ENCODE measurements around the gene LRRC51.
"Not testable (repeated sequence)": the region's sequence is repeated elsewhere in the genome, so short reads cannot be mapped to it uniquely, and the experiment has no call there.

Gene LRRC51

DNA sequence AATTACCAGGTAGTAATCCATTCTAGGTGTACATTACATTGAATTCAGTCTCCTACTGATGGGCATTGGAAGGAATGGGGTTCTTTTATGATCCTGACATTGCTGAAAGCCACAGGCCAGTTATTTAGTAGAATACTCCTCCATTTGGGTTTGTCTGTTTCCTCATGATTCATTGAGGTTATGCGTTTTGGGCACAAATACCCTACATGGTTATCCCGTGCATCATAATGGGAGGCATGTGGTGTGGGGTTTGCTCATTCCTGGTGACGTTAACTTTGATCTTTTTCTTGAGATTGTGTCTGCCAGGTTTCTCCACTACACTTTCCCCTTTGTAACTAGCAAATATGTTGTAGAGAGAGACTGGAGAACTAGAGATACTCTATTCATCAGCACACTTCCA, 60.4 kb downstream of the LRRC51 start:
- no peak for FAIRE-seq

DNA sequence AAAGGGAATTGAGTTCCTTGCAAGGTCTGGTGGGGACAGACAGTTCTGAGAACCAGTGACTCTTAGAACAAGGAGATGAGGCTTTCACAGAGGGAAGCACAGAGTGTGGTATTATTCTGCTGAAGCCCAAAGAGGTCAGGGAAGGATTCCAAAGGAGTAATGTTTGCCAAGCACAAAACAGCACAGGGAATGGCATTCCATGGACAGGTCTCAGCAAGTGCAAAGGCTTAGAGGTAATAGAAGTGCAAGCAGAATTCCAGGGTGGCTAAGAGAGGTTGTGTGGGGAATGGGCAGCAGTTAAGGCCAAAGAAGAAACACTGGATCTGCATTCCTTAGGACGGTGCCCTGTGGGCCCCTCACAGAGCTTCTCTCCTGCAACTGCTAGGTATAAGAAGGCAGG, 61.4 kb downstream of the LRRC51 start:
- FAIRE-seq = not testable (repeated sequence)

DNA sequence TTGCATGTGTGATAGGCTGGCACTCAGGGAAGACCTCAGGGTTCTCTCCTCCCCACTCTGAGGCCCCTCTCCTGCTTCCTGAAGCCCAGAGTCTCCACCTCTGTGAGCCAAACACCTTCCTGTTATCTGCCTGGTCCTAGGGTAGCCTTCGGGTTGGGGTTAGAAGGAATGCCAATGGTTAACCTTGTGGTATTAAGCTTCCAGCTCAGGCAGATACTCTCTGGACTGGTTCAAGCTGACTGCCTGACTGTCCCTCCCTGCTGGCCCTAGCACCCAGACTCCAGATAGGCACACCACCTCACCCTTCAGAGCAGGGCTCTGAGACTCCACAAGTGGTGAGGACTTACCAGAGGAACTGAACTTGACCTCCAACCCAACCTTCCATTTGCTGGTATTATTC, 61.9 kb downstream of the LRRC51 start:
- not testable (repeated sequence) for FAIRE-seq

DNA sequence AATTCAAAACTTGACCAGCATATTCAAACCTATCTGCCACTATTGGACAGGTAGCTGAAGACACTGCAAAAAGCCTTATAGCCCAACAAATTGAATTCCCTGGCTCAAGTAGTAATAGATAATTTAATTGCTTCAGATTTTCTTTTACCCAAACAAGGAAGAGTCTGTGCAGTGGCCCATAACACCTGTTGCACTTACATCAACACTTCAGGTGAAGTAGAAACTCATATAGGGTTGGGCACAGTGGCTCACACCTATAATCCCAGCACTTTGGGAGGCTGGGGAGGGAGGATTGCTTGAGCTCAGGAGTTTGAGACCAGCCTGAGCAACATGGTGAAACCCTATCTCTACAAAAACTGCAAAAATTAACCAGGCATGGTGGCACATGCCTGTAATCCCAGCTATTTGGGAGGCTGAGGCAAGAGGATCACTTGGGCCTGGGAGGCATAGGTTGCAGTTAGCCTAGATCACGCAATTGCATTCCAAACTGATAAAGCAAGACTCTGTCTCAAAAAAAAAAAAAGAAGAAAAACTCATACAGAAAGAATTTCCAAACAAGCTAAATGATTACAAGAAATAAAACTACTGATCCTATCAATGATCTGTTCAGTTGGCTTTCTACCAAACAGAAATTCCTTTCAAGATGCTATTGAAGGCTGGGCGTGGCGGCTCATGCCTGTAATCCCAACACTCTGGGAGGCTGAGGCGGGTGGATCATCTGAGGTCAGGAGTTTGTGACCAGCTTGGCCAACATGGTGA, 64.3 kb downstream of the LRRC51 start:
- no peak for FAIRE-seq

All from A204.1 (cell line).